GM18861 (cell line): ENCODE results near the gene OLIG3.

Experiments used
- ATAC-seq: cut with Tn5 transposase; IDR thresholded peaks from one replicate; pipeline ENCODE4 v1.9.1; 2021; ENCODE audit not compliant: unreplicated experiment

The OLIG3 gene

DNA sequence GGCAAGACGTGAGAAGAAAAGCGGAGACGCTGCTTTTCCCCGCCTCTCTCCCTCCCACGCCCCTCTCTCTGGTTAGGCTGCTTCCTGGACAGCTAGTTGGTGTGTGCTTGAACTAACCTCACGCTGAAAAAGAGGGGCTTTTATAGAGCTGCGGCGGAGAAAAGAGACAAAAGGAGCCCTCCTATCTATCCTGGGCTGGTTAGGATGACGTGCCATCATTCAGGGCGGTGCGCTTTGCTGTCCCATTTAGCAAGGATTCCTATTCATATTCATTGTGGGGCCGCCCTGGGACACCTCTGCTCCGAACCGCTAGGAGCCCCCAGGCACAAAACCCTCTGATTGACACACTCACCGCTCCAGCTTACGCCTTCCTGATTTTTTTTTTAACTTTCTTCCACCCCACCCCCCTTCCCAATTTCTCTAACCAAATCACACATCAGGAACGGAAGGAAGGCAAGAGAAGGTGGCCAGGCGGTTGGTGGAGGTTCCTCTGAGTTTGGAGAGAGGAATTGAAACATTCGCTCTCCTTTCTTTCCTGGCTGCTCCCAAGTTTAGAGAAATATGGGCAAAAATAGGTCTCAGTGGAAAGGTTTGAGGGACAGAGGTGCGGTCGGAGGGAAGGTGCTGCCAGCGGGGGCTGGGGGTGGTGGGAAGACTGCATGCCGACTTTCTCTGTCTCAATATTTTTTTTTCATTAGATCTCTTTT is at the start of gene OLIG3:
Gene OLIG3, minus strand, starts transcription at position 114 of the 707 bp plus-strand sequence. CDS start 224 bp downstream, outside the sequence.
- ATAC-seq = no peak

DNA sequence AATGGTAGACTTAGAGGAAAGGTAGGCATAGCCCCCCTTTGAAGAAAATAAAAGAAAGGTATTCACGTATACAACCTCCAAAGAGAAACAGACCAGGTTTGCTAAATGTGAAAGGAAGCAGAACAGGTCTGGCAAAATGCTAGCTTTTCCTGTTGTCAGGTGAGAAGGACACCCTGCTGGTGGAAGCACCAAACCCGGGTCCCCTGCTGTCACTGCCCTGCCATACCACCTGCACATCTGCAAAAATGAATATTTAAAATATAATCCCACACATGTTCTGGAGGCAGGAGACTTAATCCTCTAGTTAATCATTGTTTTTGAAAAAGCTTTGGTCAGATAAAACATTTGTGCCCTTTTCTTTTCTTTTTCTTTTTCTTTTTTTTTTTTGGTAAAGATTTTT is 48.9 kb upstream of the OLIG3 start:
- no peak for ATAC-seq

- no peak for ATAC-seq
These were observed 48.5 kb upstream of the OLIG3 start for GRCh38 chr6:137542713-137543112.

- no peak for ATAC-seq
These were observed 47.4 kb upstream of the OLIG3 start for GRCh38 chr6:137541534-137542063.

DNA sequence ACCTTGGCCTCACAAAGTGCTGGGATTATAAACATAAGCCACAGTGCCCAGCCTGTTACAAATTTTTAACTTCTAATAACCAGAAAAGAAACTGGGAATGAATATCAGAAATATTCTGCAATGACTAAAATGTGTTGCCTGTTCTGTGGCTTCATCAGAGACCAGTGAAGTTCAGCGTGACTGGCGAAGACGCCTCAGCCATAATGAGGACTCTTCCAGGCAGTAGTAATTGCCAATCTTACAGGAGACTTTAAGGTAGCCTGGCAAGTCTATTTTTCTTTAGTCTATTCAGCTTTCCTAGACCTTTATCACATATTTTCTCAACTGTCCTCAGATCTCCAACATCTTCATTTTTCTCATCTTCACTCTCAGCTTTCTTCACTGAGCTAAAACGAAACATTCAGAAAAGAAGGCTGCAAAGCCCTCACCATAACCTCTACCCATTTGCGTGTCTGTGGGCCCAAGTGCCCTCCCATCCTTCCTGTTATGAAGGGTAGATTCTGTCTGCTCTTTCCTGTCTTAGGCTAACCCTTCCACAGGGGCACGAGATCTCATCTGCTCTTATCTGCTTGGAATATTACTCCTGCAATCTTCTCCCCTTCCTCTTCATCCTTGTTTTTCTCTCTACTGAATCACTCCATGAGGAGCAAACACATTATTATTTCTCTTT is 42.0 kb upstream of the OLIG3 start:
- ATAC-seq = no peak

DNA sequence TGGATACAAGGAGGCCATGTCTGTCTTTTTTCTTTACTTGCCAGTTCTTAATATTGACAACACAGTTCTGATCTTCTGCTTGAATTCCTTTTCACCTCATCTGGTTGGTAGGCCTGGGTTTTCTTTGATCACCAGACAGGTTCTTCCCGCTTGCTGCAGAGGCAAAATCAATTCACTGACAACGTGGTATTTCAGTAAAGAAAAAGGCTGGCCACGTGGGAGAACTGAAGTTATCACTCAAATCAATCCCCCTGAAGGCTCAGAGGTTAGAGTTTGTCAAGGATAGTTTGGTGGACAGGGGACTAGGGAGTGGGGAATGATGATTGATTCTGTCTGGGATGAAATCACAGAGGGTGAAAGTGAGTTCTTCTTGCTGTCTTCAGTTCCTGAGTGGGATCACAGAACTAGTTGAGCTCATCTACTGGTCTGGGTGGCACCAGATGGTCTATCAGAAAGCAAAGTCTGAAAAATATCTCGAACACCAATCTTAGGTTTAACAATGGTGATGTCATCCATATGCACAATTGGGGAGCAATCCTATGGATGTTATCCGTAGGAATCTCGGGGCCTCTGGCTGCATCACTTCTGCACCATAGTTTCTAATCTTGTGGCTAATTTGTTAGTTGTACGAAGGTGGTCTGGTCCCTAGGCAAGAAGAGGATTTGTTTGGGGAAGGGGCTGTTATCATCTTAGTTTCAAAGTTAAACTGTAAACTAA is 37.3 kb upstream of the OLIG3 start:
- ATAC-seq = no peak

- no peak for ATAC-seq
These were observed 36.2 kb upstream of the OLIG3 start for GRCh38 chr6:137530404-137530803.

DNA sequence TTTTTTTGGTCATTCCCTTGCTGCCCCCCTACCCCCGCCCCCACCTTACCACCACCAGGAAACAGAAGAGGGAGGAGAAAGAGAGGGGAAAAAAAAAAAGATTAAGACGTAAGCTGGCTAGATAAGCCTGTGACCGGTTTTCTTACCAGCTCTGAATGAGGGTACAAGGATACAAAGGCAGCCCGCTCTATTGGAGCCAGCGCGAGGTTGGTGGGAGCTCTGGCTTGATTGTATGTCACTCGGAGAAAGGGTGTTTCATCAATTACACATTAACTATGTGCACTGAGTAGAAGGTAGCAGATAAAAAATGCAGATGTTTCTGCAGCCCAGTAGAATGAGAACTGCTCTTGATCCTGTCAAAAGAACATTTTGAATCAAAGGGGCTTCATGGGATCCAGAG is 28.6 kb upstream of the OLIG3 start:
- ATAC-seq = no peak

GRCh38 chr6:137522198-137522798 is 28.1 kb upstream of the OLIG3 start:
- no peak for ATAC-seq

DNA sequence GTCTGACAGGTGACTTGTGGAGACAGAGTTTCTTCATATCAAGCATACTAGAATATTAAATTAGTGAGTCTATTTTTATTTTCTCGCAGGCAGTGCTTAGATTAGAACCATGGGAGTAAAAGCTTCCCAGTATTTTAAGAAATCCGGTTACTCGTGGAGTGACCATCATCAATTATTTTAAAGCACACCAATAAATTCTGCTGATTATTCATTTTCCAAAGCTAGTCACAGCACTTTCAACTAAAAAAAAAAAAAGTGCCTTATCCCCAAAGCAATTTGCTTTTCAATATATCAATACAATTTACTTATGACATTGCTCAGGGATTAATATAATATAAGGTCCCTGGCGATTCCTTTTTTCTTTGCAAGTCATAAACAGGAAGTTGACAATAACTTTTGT is 26.3 kb upstream of the OLIG3 start:
- no peak for ATAC-seq

GRCh38 chr6:137519629-137520176 is 25.5 kb upstream of the OLIG3 start:
- ATAC-seq = no peak

- ATAC-seq = no peak
These were observed 24.3 kb upstream of the OLIG3 start for GRCh38 chr6:137518386-137518983.

DNA sequence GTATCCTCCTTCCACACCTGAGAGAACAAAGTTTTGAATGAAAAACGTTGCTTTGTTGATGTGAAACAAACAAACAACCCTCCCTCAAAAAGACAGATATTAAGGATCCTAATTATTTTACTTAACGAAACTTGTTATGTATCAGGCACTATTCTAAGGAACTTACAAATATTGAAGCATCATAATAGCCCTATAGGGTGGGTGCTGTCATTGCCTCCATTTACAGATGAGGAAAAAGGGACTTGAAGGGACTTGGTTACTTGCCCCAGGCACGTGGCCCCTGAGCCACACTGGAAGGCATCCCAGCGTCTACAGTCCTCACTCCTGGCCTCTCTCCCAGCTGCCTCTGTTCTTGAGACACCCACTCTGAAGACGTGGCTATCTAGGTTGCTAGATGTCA is 20.2 kb upstream of the OLIG3 start:
- no peak for ATAC-seq

DNA sequence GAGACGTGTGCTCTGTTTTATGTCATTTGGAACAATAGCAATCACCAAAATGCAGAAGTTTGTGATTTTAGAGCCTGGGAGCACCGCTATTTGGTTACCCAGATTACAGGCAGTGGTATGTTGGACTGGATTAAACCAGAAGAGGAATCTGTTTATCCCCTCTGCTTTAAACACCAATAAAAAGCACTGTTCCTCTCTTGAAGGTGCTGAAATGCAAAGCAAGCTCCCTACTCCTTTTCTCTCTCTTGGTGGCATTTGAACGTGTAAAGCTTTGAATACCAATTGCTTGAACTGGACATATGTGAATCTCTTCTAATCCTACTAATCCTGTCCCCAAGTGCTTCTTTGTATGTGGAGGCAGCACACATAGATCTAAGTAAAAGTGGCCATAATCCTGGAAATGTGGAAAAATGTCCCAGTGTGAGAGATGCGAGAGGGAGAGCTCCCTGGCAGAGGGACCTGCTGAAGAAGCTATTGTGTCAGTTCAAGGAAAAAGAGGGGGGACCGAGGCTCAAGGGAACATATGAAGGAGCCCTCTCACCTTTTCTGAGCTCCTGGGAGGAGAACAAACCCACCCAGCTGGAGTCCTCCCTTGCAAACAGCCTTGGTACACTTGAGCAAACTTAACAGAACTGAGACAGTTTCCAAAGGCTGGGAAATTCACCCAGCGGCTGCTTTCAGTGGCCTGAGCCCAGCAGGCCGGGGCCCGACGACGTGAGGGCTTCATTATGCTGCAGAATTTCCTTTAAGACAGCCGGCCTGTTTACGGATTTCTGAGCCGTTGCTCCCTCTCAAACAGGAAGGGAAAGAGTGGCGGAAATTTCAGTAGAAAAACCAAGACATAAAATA is 18.8 kb upstream of the OLIG3 start:
- ATAC-seq = no peak

GRCh38 chr6:137510923-137511322 is 16.7 kb upstream of the OLIG3 start:
- no peak for ATAC-seq

DNA sequence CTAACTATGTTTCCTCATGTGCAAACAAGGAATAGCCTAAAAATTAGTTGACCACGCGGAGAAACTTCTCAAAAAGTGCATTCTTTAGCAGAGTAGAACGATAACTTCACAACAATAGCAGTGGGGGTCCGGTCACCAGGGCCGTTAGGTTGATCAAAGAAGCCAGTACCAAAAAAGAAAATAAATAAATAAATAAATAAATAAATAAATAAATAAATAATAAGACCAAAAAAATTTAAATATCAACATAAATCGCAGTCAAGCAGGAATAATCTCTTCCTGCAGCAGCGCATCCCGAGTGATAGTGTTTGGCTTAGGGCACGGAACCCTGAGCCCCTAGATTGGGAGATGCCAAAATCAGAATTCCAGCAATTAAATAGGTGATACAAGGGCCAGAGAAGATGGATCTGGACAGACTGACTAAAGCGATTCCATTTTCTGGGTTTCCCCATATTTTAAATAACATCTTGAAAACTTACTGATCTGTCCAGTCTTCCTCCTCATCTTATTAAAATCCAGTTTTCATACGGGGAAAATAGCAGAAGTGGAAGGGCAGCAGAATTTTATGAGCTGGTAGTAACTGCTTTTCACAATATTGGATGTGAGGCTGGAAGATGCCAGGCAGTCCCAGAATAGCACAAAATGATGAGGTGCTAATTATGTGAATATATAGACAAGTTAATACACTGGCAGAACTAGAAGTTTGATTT is 4.4 kb upstream of the OLIG3 start:
- ATAC-seq = no peak

GRCh38 chr6:137497721-137498463 is 3.7 kb upstream of the OLIG3 start:
- ATAC-seq = no peak

GRCh38 chr6:137496909-137497720 is 2.9 kb upstream of the OLIG3 start:
- ATAC-seq = no peak
